ENCODE results near the gene SAXO1. TPM values are rescaled to one million over a fixed set of nuclear protein-coding genes. Genes with fewer than 3 reads are reported as not detected.

SAXO1 gene
- polyA plus RNA-seq, 2 donors, result 0.02 TPM; not detected in 1

DNA sequence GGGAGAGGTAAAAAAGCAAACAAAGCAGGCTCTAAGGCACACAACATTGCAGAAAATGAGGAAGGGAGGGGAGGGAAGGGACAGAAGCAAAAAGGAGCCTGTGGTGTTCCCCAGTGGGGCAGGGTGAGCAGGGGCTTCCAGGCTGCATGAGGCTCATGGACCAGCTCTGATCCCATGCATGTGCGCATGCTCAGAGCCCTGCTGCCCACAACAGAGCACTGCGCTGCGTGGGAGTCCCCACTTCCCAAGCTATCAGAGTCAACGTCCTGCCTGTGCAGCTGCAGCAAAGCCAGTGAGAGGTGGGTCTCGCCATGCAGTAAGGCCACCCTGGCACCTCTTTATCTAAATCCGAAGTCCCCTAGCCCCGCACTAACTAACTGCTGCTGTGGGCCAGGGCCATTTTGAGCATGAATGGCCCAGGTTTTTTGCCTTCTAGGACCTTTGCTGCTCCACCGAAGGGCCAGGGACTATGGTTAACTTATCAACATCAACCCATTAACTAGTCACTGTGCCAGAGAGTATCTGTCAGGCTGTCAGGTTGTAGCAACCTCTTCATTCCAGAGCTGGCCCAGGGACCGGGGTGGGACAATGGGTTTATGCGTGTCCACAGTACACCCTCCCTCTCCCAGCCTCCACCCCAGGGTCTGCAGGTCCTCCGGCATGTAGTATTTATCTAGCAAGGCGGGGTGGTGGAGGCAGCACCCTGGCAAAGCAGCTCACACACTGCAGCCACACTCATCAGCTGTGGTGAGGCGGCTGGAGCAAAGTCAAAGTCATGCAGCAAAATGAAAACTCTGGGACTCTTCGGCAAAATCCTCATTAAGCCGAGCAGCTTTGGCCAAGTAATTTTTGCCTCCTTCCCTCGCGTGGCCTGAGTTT is 123.6 kb downstream of the SAXO1 start:
- Histone ChIP-seq H3K27ac (ENCODE audit: low read depth in 2 of 2, low read length in 1 of 2) (no peak overlapping the region), H3K27me3 (ENCODE audit: control insufficient read depth in 1 of 2, insufficient read depth in 2 of 2, low read length in 2 of 2) (no peaks in the 10 kb centered on the region), H3K4me1 (ENCODE audit: control insufficient read depth in 2 of 2, insufficient read depth in 2 of 2, low read length in 1 of 2) (no peaks in the 10 kb centered on the region), H3K36me3 (ENCODE audit: control insufficient read depth in 2 of 2, insufficient read depth in 2 of 2, low read length in 1 of 2) (no peaks in the 10 kb centered on the region), H3K9me3 (ENCODE audit: control insufficient read depth in 2 of 2, insufficient read depth in 1 of 2, low read depth in 1 of 2, low read length in 1 of 2) (peaks cover 0 to 2% of the 10 kb centered on the region in 2 donors), H3K4me3 (ENCODE audit: low read depth in 1 of 2, low read length in 2 of 2) (no peak overlapping the region)
- 84 to 86% methylated on average over 17 of the region's 17 CpGs for WGBS, 2 donors

DNA sequence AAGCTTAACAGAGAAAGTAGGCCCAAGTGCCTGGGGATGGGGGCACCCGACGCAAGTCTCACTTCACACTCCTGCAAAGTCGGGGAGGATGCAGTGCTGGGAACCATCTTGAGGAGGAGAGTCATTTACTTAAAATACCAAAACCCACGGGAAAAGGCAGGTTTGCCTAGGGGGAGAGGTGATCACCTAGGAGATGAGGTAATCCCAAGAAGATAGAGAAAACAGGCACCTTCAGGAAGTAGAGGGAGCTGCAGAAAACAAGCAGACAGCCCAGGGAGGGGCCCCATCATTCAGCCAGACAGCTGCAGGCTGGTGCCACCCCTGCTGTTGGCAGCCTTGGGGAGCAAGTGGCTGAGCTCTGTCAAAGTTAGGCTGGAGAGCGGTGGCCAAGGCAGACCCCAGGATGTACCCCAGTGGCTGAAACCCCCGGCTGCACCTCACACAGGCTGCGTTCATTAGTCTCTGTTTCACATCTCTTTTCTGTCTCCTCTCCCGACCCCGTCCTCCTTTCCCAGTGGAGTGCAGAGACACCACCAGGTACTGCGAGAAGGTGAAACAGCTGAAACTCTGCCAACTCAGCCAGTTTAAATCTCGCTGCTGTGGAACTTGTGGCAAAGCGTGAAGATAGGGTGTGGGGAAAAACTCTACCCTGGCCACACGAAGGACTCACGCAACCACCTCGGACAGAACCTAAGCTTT is 124.9 kb downstream of the SAXO1 start:
- WGBS, 2 donors, result 85 to 90% methylated on average over 15 of the region's 15 CpGs
- no peak overlapping the region for H3K27ac ChIP-seq (ENCODE audit: low read depth in 2 of 2, low read length in 1 of 2)

DNA sequence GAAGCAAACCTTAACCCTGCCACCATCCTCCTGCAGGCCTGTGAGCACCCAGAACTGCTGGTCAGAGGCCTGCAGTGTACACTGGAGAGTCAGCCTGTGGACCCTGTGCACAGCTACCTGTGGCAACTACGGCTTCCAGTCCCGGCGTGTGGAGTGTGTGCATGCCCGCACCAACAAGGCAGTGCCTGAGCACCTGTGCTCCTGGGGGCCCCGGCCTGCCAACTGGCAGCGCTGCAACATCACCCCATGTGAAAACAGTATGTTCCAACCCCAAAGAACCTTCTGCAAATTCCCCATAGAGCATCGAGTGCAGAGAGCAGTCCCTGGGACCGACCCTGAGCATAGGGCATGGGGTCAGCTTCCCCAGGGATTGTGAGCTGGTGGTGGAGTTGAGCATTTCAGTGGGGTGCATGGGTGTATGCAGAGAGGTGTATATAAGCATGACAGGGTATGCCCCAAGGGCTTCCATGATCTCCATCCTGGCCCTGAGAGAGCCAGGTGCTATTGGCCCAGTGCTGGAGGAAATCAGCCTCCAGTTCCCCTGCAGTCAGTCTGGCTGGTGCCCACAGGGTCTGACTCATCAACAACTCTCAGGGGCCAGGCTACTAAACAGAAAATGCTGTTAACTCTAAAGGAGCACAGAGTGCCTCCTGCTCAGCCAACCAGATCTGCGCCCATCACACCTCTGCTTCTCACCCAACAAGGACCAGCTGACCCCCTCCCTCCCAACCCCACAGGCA is 126.2 kb downstream of the SAXO1 start:
- no peak overlapping the region for H3K4me3 ChIP-seq (ENCODE audit: low read depth in 1 of 2, low read length in 2 of 2)
- no peaks in the 10 kb centered on the region for H3K36me3 ChIP-seq (ENCODE audit: control insufficient read depth in 2 of 2, insufficient read depth in 2 of 2, low read length in 1 of 2)
- H3K27ac ChIP-seq (ENCODE audit: low read depth in 2 of 2, low read length in 1 of 2), result no peak overlapping the region
- H3K4me1 ChIP-seq (ENCODE audit: control insufficient read depth in 2 of 2, insufficient read depth in 2 of 2, low read length in 1 of 2), result no peaks in the 10 kb centered on the region
- 72 to 74% methylated on average over 9 of the region's 9 CpGs for WGBS, 2 donors
- peaks cover 0 to 2% of the 10 kb centered on the region in 2 donors for H3K9me3 ChIP-seq (ENCODE audit: control insufficient read depth in 2 of 2, insufficient read depth in 1 of 2, low read depth in 1 of 2, low read length in 1 of 2)
- H3K27me3 ChIP-seq (ENCODE audit: control insufficient read depth in 1 of 2, insufficient read depth in 2 of 2, low read length in 2 of 2), result no peaks in the 10 kb centered on the region

More for the DNA sequence above, 124.9 kb downstream of the SAXO1 start:
- Histone ChIP-seq H3K27me3 (ENCODE audit: control insufficient read depth in 1 of 2, insufficient read depth in 2 of 2, low read length in 2 of 2) (no peaks in the 10 kb centered on the region), H3K4me3 (ENCODE audit: low read depth in 1 of 2, low read length in 2 of 2) (no peak overlapping the region), H3K9me3 (ENCODE audit: control insufficient read depth in 2 of 2, insufficient read depth in 1 of 2, low read depth in 1 of 2, low read length in 1 of 2) (peaks cover 0 to 2% of the 10 kb centered on the region in 2 donors), H3K4me1 (ENCODE audit: control insufficient read depth in 2 of 2, insufficient read depth in 2 of 2, low read length in 1 of 2) (no peaks in the 10 kb centered on the region), H3K36me3 (ENCODE audit: control insufficient read depth in 2 of 2, insufficient read depth in 2 of 2, low read length in 1 of 2) (no peaks in the 10 kb centered on the region)

DNA sequence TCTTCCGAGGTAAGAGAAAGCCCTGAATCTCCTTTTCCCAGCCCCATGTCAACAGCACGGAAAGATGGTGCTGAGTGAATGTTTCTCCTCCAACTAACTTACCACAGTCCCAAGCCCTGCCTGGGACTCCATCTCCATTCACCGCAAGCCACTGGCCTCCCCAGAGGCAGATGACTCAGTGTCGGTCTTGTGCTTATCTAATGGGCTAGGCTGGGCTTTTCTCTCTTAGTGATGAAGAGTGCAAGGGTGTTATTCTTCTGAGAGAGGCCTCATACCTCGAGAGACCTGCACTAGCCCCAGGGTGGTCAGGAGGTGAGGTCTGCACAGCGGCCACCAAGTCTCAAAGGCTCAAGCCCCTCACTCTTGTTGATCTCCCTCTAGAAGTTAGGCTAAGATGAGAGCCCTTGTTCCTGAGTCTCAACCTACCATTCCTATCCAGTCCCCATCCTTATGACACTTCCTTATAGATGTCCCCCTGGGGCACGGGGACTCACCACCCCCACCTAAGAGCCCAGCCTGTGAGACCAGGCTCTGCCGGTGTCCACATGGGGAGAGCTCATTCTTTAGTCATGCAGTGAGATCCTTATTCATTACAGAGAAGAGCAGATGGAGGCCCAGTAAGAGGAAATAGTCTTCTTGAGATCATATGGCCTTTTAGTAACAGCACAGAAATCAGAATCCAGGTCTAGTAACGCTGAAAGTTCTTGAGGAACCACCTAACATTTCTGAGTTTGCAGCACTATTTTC is 127.0 kb downstream of the SAXO1 start:
- Histone ChIP-seq H3K36me3 (ENCODE audit: control insufficient read depth in 2 of 2, insufficient read depth in 2 of 2, low read length in 1 of 2) (no peaks in the 10 kb centered on the region), H3K27ac (ENCODE audit: low read depth in 2 of 2, low read length in 1 of 2) (no peak overlapping the region), H3K27me3 (ENCODE audit: control insufficient read depth in 1 of 2, insufficient read depth in 2 of 2, low read length in 2 of 2) (no peaks in the 10 kb centered on the region), H3K4me1 (ENCODE audit: control insufficient read depth in 2 of 2, insufficient read depth in 2 of 2, low read length in 1 of 2) (no peaks in the 10 kb centered on the region), H3K9me3 (ENCODE audit: control insufficient read depth in 2 of 2, insufficient read depth in 1 of 2, low read depth in 1 of 2, low read length in 1 of 2) (peaks cover 0 to 2% of the 10 kb centered on the region in 2 donors), H3K4me3 (ENCODE audit: low read depth in 1 of 2, low read length in 2 of 2) (no peak overlapping the region)
- WGBS, 2 donors, result 91% methylated on average over 9 of the region's 9 CpGs

DNA sequence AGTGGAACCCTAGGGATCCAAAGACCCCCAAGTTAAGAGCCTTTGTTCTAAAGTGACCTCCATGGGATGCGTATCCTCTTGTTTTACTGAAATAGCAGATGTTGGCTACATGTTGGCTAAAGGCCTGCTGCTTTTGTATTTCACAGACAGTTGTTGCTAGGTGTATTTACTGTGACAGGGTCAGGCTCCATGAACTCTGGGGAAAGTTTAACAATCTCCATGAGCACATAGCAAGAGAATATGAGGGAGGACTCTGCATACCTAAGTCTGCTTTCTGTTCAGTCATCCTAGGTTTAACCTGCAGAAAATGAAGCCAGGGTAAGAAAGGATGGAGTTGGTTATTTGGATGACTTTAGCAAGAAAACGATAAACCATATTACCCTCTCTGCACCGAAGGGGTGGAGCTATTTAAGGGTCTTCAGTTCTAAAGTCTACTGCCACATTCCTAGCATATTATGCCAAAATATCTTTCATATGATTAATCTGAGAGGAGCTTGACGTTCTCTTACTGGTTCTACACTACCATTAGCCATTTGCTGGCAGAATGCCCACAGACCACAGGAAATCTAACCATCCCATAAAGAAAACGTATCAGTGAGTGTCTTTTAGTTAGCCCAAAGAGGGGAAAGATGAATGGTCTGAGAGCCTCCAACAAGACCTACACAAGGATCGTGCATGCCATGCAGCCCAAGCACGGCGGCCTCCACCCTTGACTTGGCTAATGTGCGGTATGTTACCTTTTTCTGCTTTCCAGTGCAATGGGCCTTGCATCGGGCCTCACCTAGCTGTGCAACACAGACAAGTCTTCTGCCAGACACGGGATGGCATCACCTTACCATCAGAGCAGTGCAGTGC is 127.8 kb downstream of the SAXO1 start:
- no peak overlapping the region for H3K27ac ChIP-seq (ENCODE audit: low read depth in 2 of 2, low read length in 1 of 2)
- H3K36me3 ChIP-seq (ENCODE audit: control insufficient read depth in 2 of 2, insufficient read depth in 2 of 2, low read length in 1 of 2), result no peaks in the 10 kb centered on the region
- WGBS, 2 donors, result 88 to 92% methylated on average over 11 of the region's 11 CpGs
- H3K4me1 ChIP-seq (ENCODE audit: control insufficient read depth in 2 of 2, insufficient read depth in 2 of 2, low read length in 1 of 2), result no peaks in the 10 kb centered on the region
- peaks cover 0 to 2% of the 10 kb centered on the region in 2 donors for H3K9me3 ChIP-seq (ENCODE audit: control insufficient read depth in 2 of 2, insufficient read depth in 1 of 2, low read depth in 1 of 2, low read length in 1 of 2)
- no peaks in the 10 kb centered on the region for H3K27me3 ChIP-seq (ENCODE audit: control insufficient read depth in 1 of 2, insufficient read depth in 2 of 2, low read length in 2 of 2)
- H3K4me3 ChIP-seq (ENCODE audit: low read depth in 1 of 2, low read length in 2 of 2), result no peak overlapping the region

DNA sequence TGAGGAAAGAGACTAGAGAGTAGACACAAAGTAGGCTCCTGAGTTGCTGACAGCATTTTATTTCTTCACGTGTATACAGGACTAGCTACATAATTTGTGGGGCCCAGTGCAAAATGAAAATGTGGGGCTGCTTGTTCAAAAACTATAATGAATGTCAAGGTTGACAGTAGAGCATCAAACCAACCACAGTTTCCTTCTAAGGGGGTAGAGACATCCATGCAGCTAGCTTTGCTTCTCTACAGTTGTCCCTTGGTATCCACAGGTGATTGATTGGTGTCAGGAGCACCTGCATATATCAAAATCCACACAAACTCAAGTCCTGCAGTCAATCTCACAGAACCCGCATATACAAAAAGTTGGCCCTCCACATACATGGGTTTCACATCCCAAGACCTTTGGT is 129.6 kb downstream of the SAXO1 start:
- Histone ChIP-seq H3K36me3 (ENCODE audit: control insufficient read depth in 2 of 2, insufficient read depth in 2 of 2, low read length in 1 of 2) (no peaks in the 10 kb centered on the region), H3K4me1 (ENCODE audit: control insufficient read depth in 2 of 2, insufficient read depth in 2 of 2, low read length in 1 of 2) (no peaks in the 10 kb centered on the region), H3K9me3 (ENCODE audit: control insufficient read depth in 2 of 2, insufficient read depth in 1 of 2, low read depth in 1 of 2, low read length in 1 of 2) (no peaks in the 10 kb centered on the region), H3K27ac (ENCODE audit: low read depth in 2 of 2, low read length in 1 of 2) (no peak overlapping the region), H3K4me3 (ENCODE audit: low read depth in 1 of 2, low read length in 2 of 2) (no peak overlapping the region), H3K27me3 (ENCODE audit: control insufficient read depth in 1 of 2, insufficient read depth in 2 of 2, low read length in 2 of 2) (no peaks in the 10 kb centered on the region)
- WGBS, 2 donors, result 83 to 94% methylated on average over 2 of the region's 2 CpGs

DNA sequence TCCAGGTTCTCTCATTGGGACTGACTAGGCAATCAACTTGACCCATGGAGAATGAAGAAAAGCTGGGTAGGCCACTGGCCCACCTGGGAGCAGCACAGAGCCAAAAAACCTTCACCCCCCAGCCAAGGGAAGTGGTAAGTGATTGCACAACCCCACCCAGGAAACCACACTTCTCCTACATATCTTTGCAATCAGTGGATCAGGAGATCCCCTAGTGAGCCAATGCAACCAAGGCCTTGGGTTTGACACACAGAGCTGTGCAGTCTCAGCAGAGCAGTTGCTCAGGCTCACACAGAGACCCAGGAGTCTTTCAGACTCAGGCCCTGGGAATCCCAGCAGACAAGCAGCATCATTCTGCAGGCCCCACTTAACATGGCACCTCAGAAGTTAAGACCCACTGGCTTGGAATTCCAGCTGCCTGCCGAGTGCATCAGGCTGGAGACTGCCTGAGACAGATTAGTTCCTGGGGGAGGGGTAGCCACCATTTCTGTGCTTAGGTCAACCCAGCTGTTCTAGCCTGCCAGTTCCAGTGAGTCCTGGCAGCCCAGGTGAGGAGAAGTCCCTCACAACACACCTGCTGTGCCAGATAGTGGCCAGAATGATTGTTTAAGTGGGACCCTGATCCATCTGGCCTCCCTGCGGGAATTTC is 136.4 kb downstream of the SAXO1 start:
- Histone ChIP-seq H3K27ac (ENCODE audit: low read depth in 2 of 2, low read length in 1 of 2) (no peak overlapping the region), H3K4me3 (ENCODE audit: low read depth in 1 of 2, low read length in 2 of 2) (no peak overlapping the region), H3K9me3 (ENCODE audit: control insufficient read depth in 2 of 2, insufficient read depth in 1 of 2, low read depth in 1 of 2, low read length in 1 of 2) (peaks cover 2 to 16% of the 10 kb centered on the region in 2 donors), H3K27me3 (ENCODE audit: control insufficient read depth in 1 of 2, insufficient read depth in 2 of 2, low read length in 2 of 2) (no peaks in the 10 kb centered on the region), H3K4me1 (ENCODE audit: control insufficient read depth in 2 of 2, insufficient read depth in 2 of 2, low read length in 1 of 2) (no peaks in the 10 kb centered on the region), H3K36me3 (ENCODE audit: control insufficient read depth in 2 of 2, insufficient read depth in 2 of 2, low read length in 1 of 2) (no peaks in the 10 kb centered on the region)
- WGBS, 2 donors, result 87 to 95% methylated on average over 2 of the region's 2 CpGs

DNA sequence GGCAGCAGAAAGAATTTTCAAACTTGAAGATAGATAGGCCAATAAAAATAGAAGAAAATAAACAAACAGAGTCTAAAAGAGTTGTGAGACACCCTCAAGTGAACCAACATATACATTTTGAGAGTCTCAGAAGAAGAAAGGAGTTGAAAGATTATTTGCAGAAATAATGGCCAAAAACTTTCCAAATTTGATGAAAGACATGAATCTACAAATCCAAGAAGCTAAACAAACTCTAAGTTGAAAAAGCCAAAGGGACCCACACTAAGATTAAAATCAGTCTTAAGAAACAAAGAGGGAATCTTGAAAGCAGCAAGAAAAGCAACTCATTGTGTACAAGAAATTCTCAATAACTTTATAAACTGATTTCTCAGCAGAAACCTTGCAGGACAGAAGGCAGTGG is 137.0 kb downstream of the SAXO1 start:
- Histone ChIP-seq H3K9me3 (ENCODE audit: control insufficient read depth in 2 of 2, insufficient read depth in 1 of 2, low read depth in 1 of 2, low read length in 1 of 2) (peaks cover 2 to 16% of the 10 kb centered on the region in 2 donors), H3K4me3 (ENCODE audit: low read depth in 1 of 2, low read length in 2 of 2) (no peak overlapping the region), H3K4me1 (ENCODE audit: control insufficient read depth in 2 of 2, insufficient read depth in 2 of 2, low read length in 1 of 2) (no peaks in the 10 kb centered on the region), H3K27me3 (ENCODE audit: control insufficient read depth in 1 of 2, insufficient read depth in 2 of 2, low read length in 2 of 2) (no peaks in the 10 kb centered on the region), H3K36me3 (ENCODE audit: control insufficient read depth in 2 of 2, insufficient read depth in 2 of 2, low read length in 1 of 2) (no peaks in the 10 kb centered on the region), H3K27ac (ENCODE audit: low read depth in 2 of 2, low read length in 1 of 2) (no peak overlapping the region)
